Measurements from ENCODE around the gene OOSP3.

DNA sequence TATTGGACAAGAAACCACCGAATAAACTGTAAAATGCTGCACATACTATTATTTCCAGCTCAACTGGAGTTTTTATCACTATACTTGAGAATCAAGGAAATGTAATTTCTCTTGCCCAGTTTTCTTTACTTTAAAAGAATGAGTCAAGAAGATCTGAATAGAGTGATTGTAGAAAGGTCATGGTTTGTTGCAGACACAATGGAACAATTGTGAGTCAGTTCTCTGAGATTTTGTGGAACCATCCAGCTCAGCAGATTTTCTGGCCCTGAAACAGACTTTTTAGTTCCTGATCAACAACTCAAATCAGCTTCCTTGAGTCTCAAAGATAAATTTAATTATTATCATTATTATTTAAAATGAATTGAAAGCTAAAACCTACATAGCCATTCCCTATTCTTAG is 13.6 kb upstream of the OOSP3 start:
- TF ChIP-seq, protein P1, sequence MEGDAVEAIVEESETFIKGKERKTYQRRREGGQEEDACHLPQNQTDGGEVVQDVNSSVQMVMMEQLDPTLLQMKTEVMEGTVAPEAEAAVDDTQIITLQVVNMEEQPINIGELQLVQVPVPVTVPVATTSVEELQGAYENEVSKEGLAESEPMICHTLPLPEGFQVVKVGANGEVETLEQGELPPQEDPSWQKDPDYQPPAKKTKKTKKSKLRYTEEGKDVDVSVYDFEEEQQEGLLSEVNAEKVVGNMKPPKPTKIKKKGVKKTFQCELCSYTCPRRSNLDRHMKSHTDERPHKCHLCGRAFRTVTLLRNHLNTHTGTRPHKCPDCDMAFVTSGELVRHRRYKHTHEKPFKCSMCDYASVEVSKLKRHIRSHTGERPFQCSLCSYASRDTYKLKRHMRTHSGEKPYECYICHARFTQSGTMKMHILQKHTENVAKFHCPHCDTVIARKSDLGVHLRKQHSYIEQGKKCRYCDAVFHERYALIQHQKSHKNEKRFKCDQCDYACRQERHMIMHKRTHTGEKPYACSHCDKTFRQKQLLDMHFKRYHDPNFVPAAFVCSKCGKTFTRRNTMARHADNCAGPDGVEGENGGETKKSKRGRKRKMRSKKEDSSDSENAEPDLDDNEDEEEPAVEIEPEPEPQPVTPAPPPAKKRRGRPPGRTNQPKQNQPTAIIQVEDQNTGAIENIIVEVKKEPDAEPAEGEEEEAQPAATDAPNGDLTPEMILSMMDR (IDR thresholded peaks at IDR 0.05; ENCODE audit: poor library complexity, severe bottlenecking) = no peak
- TF ChIP-seq EP300 (conservative IDR thresholded peaks at IDR 0.05; ENCODE audit: poor library complexity, severe bottlenecking) = no peak
- TF ChIP-seq REST (IDR thresholded peaks at IDR 0.05; ENCODE audit: borderline replicate concordance) = no peak
- TF ChIP-seq EZH2 (IDR thresholded peaks at IDR 0.05; ENCODE audit: borderline replicate concordance, insufficient read depth, low read length, poor library complexity, severe bottlenecking) = no peak
- TF ChIP-seq POLR2AphosphoS5 (IDR thresholded peaks at IDR 0.05) = no peak
- TF ChIP-seq RAD21 (conservative IDR thresholded peaks at IDR 0.05) = no peak
